Measurements from ENCODE around the gene FSD1.

- no peak for TF ChIP-seq CTCF (IDR thresholded peaks at IDR 0.05; ENCODE audit: borderline replicate concordance, extremely low read depth, low read length, poor library complexity, severe bottlenecking)
- TF ChIP-seq EZH2 (IDR thresholded peaks at IDR 0.05; ENCODE audit: borderline replicate concordance, low read depth, low read length, severe bottlenecking), result no peak
These were observed 16.2 kb upstream of the FSD1 start for GRCh38 chr19:4288091-4288777.
